ENCODE data around the gene ARHGAP10. TPM values are rescaled to one million over a fixed set of nuclear protein-coding genes. Genes with fewer than 3 reads are reported as not detected.

The ARHGAP10 gene
- total and polyA plus RNA-seq, 2 donors from 2014 or later, result 13.4 to 20.3 TPM

DNA sequence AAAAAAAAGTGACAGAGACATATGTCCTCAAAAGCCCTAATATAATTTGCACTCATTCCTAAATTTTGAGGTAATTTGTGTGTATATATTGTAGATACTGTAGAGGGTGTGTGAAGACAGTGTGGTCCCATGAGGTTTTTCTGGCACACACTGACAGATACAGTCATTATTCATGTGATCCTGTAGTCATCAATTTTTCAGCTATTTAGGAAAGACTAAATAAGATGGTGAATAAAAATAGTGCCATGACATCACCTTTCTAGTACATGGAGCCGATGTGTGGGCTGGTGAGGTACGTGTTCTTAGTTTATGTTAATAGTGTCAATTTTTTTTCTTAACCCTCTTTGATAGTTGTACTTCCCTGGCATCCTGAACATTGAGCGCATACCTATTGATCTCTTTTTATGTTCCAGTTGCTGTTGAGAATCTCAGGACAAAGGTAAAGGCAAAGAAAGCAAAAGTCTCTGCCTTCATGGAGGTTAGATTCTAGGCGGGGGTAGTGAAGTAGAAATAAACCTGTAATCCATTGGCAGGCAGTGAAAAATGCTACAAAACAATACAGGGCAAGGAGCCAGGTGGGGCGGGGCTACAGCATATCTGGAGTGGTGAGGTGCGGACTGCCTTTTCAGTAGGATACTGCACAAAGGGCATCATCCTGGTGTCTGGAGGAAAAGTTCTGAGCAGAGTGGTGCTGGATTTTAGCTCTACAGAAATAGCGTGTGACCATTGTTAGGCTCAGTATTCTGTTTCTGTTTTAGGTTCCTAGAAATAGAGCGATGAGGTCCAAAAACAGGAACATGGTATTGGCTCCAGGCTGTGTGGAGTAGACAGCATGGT, 93.8 kb downstream of the ARHGAP10 start:
- DNase-seq, result no peak
- intact Hi-C loops (cut with DNase I), result no loop called here

GRCh38 chr4:147826288-147826646, 94.4 kb downstream of the ARHGAP10 start:
- H3K36me3 ChIP-seq (ENCODE audit: control insufficient read depth in 2 of 3, insufficient read depth in 3 of 3, low read length in 3 of 3), result no peaks in the 10 kb centered on the region
- intact Hi-C loops (cut with DNase I), result no loop called here
- DNase-seq (no peak), FAIRE-seq (no peak)
- H3K9ac ChIP-seq (ENCODE audit: low read length in 3 of 3), result no peak overlapping the region
- H3K27ac ChIP-seq (ENCODE audit: low read depth in 2 of 2, low read length in 2 of 2), result no peak overlapping the region
- no peak for TF ChIP-seq CTCF (IDR thresholded peaks at IDR 0.05; ENCODE audit: borderline replicate concordance, extremely low read depth, insufficient read depth)
- H3K9me3 ChIP-seq (ENCODE audit: control insufficient read depth in 2 of 3, insufficient read depth in 1 of 3, low read length in 3 of 3), result no peaks in the 10 kb centered on the region
- H3K4me3 ChIP-seq (ENCODE audit: low read length in 3 of 3), result no peak overlapping the region
- peaks cover 0 to 6% (median 4%) of the 10 kb centered on the region in 3 donors for H3K4me1 ChIP-seq (ENCODE audit: control insufficient read depth in 2 of 3, insufficient read depth in 2 of 3, low read depth in 1 of 3, low read length in 3 of 3)
- H3K27me3 ChIP-seq (ENCODE audit: control insufficient read depth, insufficient read depth, low read length), result no peaks in the 10 kb centered on the region

More for the DNA sequence above, 93.8 kb downstream of the ARHGAP10 start:
- Histone ChIP-seq H3K4me3 (ENCODE audit: low read length in 3 of 3) (no peak overlapping the region), H3K36me3 (ENCODE audit: control insufficient read depth in 2 of 3, insufficient read depth in 3 of 3, low read length in 3 of 3) (no peaks in the 10 kb centered on the region), H3K9ac (ENCODE audit: low read length in 3 of 3) (no peak overlapping the region), H3K27me3 (ENCODE audit: control insufficient read depth, insufficient read depth, low read length) (no peaks in the 10 kb centered on the region), H3K9me3 (ENCODE audit: control insufficient read depth in 2 of 3, insufficient read depth in 1 of 3, low read length in 3 of 3) (no peaks in the 10 kb centered on the region), H3K27ac (ENCODE audit: low read depth in 2 of 2, low read length in 2 of 2) (no peak overlapping the region), H3K4me1 (ENCODE audit: control insufficient read depth in 2 of 3, insufficient read depth in 2 of 3, low read depth in 1 of 3, low read length in 3 of 3) (peaks cover 0 to 9% (median 4%) of the 10 kb centered on the region in 3 donors)
- FAIRE-seq, result no peak
- no peak for TF ChIP-seq CTCF (IDR thresholded peaks at IDR 0.05; ENCODE audit: borderline replicate concordance, extremely low read depth, insufficient read depth)

DNA sequence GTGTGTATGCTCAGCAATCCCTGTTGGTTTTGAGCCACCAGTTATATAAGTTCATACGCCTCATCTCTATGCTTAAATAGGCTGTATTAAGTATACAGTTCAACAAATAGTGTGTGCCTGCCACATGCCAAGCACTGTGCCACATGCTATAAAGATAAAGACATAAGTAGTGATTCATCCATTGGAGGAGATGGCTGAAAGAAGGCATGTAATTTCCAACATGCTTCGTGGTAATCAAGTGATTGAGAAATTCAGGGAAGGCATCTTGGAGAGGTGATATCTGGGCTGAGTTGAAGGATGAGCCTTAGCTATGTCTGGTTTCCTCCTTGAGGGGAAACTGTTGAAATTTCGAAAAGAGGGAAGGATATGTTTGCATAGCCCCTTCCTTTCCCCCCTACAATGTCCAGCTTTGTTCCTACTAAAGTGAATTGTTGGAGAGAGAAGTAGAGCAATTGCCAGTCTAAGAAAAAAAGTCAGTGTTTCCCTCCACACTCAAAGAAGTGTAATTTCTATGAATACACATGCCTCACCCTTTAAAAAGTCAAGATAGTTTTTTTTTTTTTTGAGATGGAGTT, 96.5 kb downstream of the ARHGAP10 start:
- DNase-seq, result no peak
- FAIRE-seq, result no peak
- peaks cover 0 to 6% (median 0%) of the 10 kb centered on the region in 3 donors for H3K4me1 ChIP-seq (ENCODE audit: control insufficient read depth in 2 of 3, insufficient read depth in 2 of 3, low read depth in 1 of 3, low read length in 3 of 3)
- no peak overlapping the region for H3K27ac ChIP-seq (ENCODE audit: low read depth in 2 of 2, low read length in 2 of 2)
- H3K36me3 ChIP-seq (ENCODE audit: control insufficient read depth in 2 of 3, insufficient read depth in 3 of 3, low read length in 3 of 3), result no peaks in the 10 kb centered on the region
- no peaks in the 10 kb centered on the region for H3K9me3 ChIP-seq (ENCODE audit: control insufficient read depth in 2 of 3, insufficient read depth in 1 of 3, low read length in 3 of 3)
- no peak overlapping the region for H3K9ac ChIP-seq (ENCODE audit: low read length in 3 of 3)
- no peak for TF ChIP-seq CTCF (IDR thresholded peaks at IDR 0.05; ENCODE audit: borderline replicate concordance, extremely low read depth, insufficient read depth)
- no peaks in the 10 kb centered on the region for H3K27me3 ChIP-seq (ENCODE audit: control insufficient read depth, insufficient read depth, low read length)
- H3K4me3 ChIP-seq (ENCODE audit: low read length in 3 of 3), result no peak overlapping the region
- intact Hi-C loops (cut with DNase I), result no loop called here

Data from kidney (tissue), 14 donors.